Left lung (tissue), 10 donors: ENCODE measurements around the gene AGMO. TPM values are rescaled to one million over a fixed set of nuclear protein-coding genes. Genes with fewer than 3 reads are reported as not detected.

Experiments used
- ATAC-seq: fragments of 200-7000 bp; cut with Tn5 transposase; one replicate; pipeline ENCODE4 v1.9.1; 2020; ENCODE audit warnings: moderate library complexity
- DNase-seq, 4 donors: peaks; one replicate each; pipeline ENCODE4 v3.0.0-alpha.2; 2013 to 2020
- H3K27ac ChIP-seq, 2 donors: fragments of 200-600 bp; sonication (generic) in 1 of 2; one replicate each; pipeline versions ENCODE4 v1.5.0 to v1.8.0; 2020 to 2021
- H3K27me3 ChIP-seq, 2 donors: fragments of 200-600 bp; sonication (generic) in 1 of 2; one replicate each; pipeline versions ENCODE4 v1.5.0 to v1.8.0; 2020 to 2021
- H3K36me3 ChIP-seq, 2 donors: fragments of 200-600 bp; sonication (generic) in 1 of 2; one replicate each; pipeline versions ENCODE4 v1.5.0 to v1.8.0; 2020 to 2021
- H3K4me1 ChIP-seq, 2 donors: fragments of 200-600 bp; one replicate each; pipeline ENCODE4 v1.8.0; 2021
- H3K4me3 ChIP-seq, 2 donors: fragments of 200-600 bp; sonication (generic) in 1 of 2; one replicate each; pipeline versions ENCODE4 v1.5.0 to v1.8.0; 2020 to 2021; ENCODE audit warnings: mild to moderate bottlenecking in 1 of 2
- H3K9me3 ChIP-seq, 2 donors: fragments of 200-600 bp; sonication (generic) in 1 of 2; one replicate each; pipeline versions ENCODE4 v1.5.0 to v1.8.0; 2020 to 2021
- intact Hi-C, 2 donors: fragments of 100-400 bp; cut with DNase I; formaldehyde crosslinking; loops; one replicate each; pipeline versions ENCODE4 v1.11.2 to v1.14.2; 2022
- polyA plus RNA-seq, 6 donors: library from polyadenylated mRNA; unstranded; fragments of 120-200 nt; gene quantifications; one replicate each; pipeline ENCODE4 v1.2.1, GENCODE V29; 2013; ENCODE audit not compliant: insufficient read length in 6 of 6
- total RNA-seq, 2 donors: library from RNA; stranded (reverse); fragmentation: NEBNext Ultra II Directional; extraction: Animal tissue kit (Norgen Biotek cat#: 25700); gene quantifications; one replicate each; pipeline ENCODE4 v1.2.1, GENCODE V29; 2021
- TF ChIP-seq, protein P1 (sequence below), 2 donors: fragments of 200-600 bp; sonication (generic) in 1 of 2; IDR thresholded peaks; one replicate each; pipeline versions ENCODE4 v1.5.0 to v1.8.0; 2021; ENCODE audit warnings: antibody characterized with exemption in 2 of 2
- donor health status: DM: no; HTN: yes; CAD: no.
- donor health status: DM: no; HTN: no; CAD: no.

The AGMO gene
- total and polyA plus RNA-seq, 8 donors = 0.32 to 0.85 (median 0.42) TPM

- Histone ChIP-seq H3K36me3 (no peaks in the 10 kb centered on the region), H3K27ac (no peak overlapping the region), H3K4me1 (no peaks in the 10 kb centered on the region), H3K4me3 (no peak overlapping the region), H3K27me3 (no peaks in the 10 kb centered on the region), H3K9me3 (peaks cover 0 to 8% of the 10 kb centered on the region in 2 donors)
- DNase-seq (no peak), ATAC-seq (no peak)
- TF ChIP-seq, protein P1, sequence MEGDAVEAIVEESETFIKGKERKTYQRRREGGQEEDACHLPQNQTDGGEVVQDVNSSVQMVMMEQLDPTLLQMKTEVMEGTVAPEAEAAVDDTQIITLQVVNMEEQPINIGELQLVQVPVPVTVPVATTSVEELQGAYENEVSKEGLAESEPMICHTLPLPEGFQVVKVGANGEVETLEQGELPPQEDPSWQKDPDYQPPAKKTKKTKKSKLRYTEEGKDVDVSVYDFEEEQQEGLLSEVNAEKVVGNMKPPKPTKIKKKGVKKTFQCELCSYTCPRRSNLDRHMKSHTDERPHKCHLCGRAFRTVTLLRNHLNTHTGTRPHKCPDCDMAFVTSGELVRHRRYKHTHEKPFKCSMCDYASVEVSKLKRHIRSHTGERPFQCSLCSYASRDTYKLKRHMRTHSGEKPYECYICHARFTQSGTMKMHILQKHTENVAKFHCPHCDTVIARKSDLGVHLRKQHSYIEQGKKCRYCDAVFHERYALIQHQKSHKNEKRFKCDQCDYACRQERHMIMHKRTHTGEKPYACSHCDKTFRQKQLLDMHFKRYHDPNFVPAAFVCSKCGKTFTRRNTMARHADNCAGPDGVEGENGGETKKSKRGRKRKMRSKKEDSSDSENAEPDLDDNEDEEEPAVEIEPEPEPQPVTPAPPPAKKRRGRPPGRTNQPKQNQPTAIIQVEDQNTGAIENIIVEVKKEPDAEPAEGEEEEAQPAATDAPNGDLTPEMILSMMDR (IDR thresholded peaks at IDR 0.05) = no peak
- intact Hi-C loops = no loop called here
Measured at GRCh38 chr7:15252181-15252580, 309.6 kb downstream of the AGMO start.

GRCh38 chr7:15248514-15248913 is 313.3 kb downstream of the AGMO start:
- DNase-seq (no peak), ATAC-seq (no peak)
- TF ChIP-seq, protein P1 (IDR thresholded peaks at IDR 0.05) = no peak
- Histone ChIP-seq H3K4me3 (no peak overlapping the region), H3K27me3 (no peaks in the 10 kb centered on the region), H3K27ac (no peak overlapping the region), H3K36me3 (no peaks in the 10 kb centered on the region), H3K4me1 (no peaks in the 10 kb centered on the region), H3K9me3 (no peaks in the 10 kb centered on the region)
- intact Hi-C loops = no loop called here

DNA sequence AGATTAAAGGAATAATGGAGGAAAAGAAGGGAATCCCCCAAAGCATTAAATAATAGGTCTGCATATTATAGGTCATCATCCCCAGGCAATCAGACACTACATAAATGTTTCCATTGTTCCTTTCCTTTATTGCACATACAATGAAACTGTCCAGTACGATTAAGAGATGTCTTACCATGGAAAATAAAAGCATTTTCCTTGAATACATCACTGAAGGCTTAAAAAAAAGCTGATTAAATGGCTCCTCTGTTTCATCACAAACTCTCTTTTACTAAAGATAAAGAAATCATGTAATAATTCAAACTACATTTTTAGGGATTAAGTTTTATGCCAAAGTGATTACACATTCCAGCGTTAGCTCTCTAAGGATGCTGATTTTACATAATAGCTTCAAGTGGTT is 316.0 kb downstream of the AGMO start:
- DNase-seq = no peak
- intact Hi-C loops = no loop called here
- no peak for ATAC-seq
- H3K4me3 ChIP-seq = no peak overlapping the region
- TF ChIP-seq, protein P1 (IDR thresholded peaks at IDR 0.05) = no peak
- H3K36me3 ChIP-seq = no peaks in the 10 kb centered on the region
- no peaks in the 10 kb centered on the region for H3K27me3 ChIP-seq
- no peak overlapping the region for H3K27ac ChIP-seq
- H3K4me1 ChIP-seq = no peaks in the 10 kb centered on the region
- no peaks in the 10 kb centered on the region for H3K9me3 ChIP-seq

- no peak overlapping the region for H3K4me3 ChIP-seq
- no peak for ATAC-seq
- no peak for DNase-seq
- no peaks in the 10 kb centered on the region for H3K27me3 ChIP-seq
- no peaks in the 10 kb centered on the region for H3K36me3 ChIP-seq
- intact Hi-C loops = no loop called here
- H3K27ac ChIP-seq = no peak overlapping the region
- TF ChIP-seq, protein P1 (IDR thresholded peaks at IDR 0.05) = no peak
- H3K4me1 ChIP-seq = no peaks in the 10 kb centered on the region
- H3K9me3 ChIP-seq = no peaks in the 10 kb centered on the region
Measured at GRCh38 chr7:15239801-15240200, 322.0 kb downstream of the AGMO start.

DNA sequence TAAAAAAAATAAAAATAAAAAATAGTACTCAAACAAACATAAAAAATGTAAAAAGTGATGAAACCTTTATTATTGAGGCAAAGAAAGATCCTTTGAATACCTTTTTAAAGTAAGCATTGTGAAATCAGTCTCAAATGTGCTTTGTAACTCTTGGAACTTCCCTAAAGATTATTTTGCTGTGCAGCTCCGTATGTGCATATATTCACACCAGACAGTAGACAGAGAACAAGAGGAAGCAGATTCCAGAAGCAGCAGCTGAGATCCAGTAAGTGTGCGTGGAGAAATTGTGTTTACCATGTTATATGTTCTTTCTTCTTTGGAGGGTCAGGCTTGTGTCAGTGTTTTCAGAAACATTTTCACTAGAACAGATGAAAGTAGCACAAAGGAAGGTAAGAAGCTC is 324.9 kb downstream of the AGMO start:
- peak overlapping the region in 1 of 2 donors; percentile 69 for H3K27ac ChIP-seq
- intact Hi-C loops = no loop called here
- TF ChIP-seq, protein P1 (IDR thresholded peaks at IDR 0.05) = no peak
- peaks cover 0 to 2% of the 10 kb centered on the region in 2 donors for H3K9me3 ChIP-seq
- no peaks in the 10 kb centered on the region for H3K4me1 ChIP-seq
- H3K4me3 ChIP-seq = no peak overlapping the region
- ATAC-seq = no peak
- DNase-seq = peak in 1 of 4 donors; percentile 3
- no peaks in the 10 kb centered on the region for H3K27me3 ChIP-seq
- H3K36me3 ChIP-seq = no peaks in the 10 kb centered on the region
